Liver (tissue), 5 donors: ENCODE measurements around the gene IL2RA. TPM values are rescaled to one million over a fixed set of nuclear protein-coding genes. Genes with fewer than 3 reads are reported as not detected.

Experiments
- polyA plus RNA-seq, 2 donors: library from polyadenylated mRNA; stranded (reverse) in 1 of 2; unstranded in 1 of 2; fragments of 200-250 nt in 1 of 2; fragments of >200 nt in 1 of 2; fragmentation: Nextera tagmentation in 1 of 2; extraction: Ambion mirVana in 1 of 2; gene quantifications; one replicate each; pipeline versions ENCODE4 v1.2.1 to v1.2.3, GENCODE V29; 2013 to 2015
- small RNA-seq: library from RNA; depleted of rRNA; stranded (forward); fragments of <200 nt; gene quantifications from one replicate; pipeline ENCODE3, GENCODE V24; 2014
- total RNA-seq, 2 donors: library from RNA; depleted of rRNA; stranded (reverse); fragments of >200 nt; gene quantifications; one replicate each; pipeline ENCODE4 v1.2.3, GENCODE V29; 2014
- donor health status: healthy.
- donor health status: healthy.
- donor health status: healthy.

The IL2RA gene
- total and polyA plus RNA-seq, 4 donors, result 0.46 to 1.6 TPM; not detected in 2

Small RNAs within 50 kb of the gene (small RNA-seq; reads per million reads assigned to genes)
- gene RF00397, result not detected

Other genes with a start within 250 kb of the IL2RA start
- gene GDI2, start 248.9 kb downstream of the IL2RA start, total RNA-seq, result 100 to 1,000 TPM; 190 TPM
- gene GDI2, start 248.9 kb downstream of the IL2RA start, polyA plus RNA-seq, result 100 to 1,000 TPM; 103 to 120 TPM
- gene ANKRD16, start 172.5 kb downstream of the IL2RA start, total RNA-seq, result 1 to 10 TPM; 2.0 to 3.6 TPM
- 1 to 10 TPM; 1.1 to 2.7 TPM for gene ANKRD16, start 172.5 kb downstream of the IL2RA start, polyA plus RNA-seq
- 10 to 100 TPM; 58.1 to 58.4 TPM for gene FBH1, start 172.1 kb downstream of the IL2RA start, total RNA-seq
- gene FBH1, start 172.1 kb downstream of the IL2RA start, polyA plus RNA-seq, result 10 to 100 TPM; 19.9 to 38.1 TPM
- 1 to 10 TPM; 6.6 to 9.2 TPM for gene IL15RA, start 84.8 kb downstream of the IL2RA start, total RNA-seq
- gene IL15RA, start 84.8 kb downstream of the IL2RA start, polyA plus RNA-seq, result 10 to 100 TPM in 1 of 2 donors, 1 to 10 TPM in 1; 9.6 to 10.7 TPM
- 10 to 100 TPM; 28.2 to 40.0 TPM for gene RBM17, start 26.7 kb upstream of the IL2RA start, total RNA-seq
- 10 to 100 TPM; 16.5 to 44.8 TPM for gene RBM17, start 26.7 kb upstream of the IL2RA start, polyA plus RNA-seq
- 1 to 10 TPM; 5.4 to 9.1 TPM for gene PFKFB3, start 140.6 kb upstream of the IL2RA start, total RNA-seq
- gene PFKFB3, start 140.6 kb upstream of the IL2RA start, polyA plus RNA-seq, result 1 to 10 TPM; 1.6 to 6.1 TPM